HPDE6-E6E7 (cell line): ENCODE data around the gene CLSTN2.

Source experiments
- DNase-seq: peaks from one replicate; pipeline ENCODE4 v3.0.0; 2011; ENCODE audit warnings: missing footprints; ENCODE audit errors: extremely low spot score

Gene CLSTN2

GRCh38 chr3:140449413-140450256 lies 514.6 kb downstream of the CLSTN2 start:
- no peak for DNase-seq

GRCh38 chr3:140453750-140454149 lies 518.8 kb downstream of the CLSTN2 start:
- DNase-seq, result no peak

- DNase-seq, result no peak
Measured at GRCh38 chr3:140455521-140456214, 520.7 kb downstream of the CLSTN2 start.

- no peak for DNase-seq
Measured at GRCh38 chr3:140456974-140457373, 522.0 kb downstream of the CLSTN2 start.

- no peak for DNase-seq
Measured at GRCh38 chr3:140459462-140459861, 524.5 kb downstream of the CLSTN2 start.

GRCh38 chr3:140461250-140461649 lies 526.3 kb downstream of the CLSTN2 start:
- DNase-seq, result no peak

- no peak for DNase-seq
Measured at GRCh38 chr3:140463355-140463754, 528.4 kb downstream of the CLSTN2 start.

GRCh38 chr3:140465988-140466387 lies 531.0 kb downstream of the CLSTN2 start:
- DNase-seq, result no peak

- DNase-seq, result no peak
Measured at GRCh38 chr3:140466535-140466934, 531.5 kb downstream of the CLSTN2 start.

GRCh38 chr3:140467104-140467577 lies 532.2 kb downstream of the CLSTN2 start:
- no peak for DNase-seq

- no peak for DNase-seq
Measured at GRCh38 chr3:140467796-140468315, 532.9 kb downstream of the CLSTN2 start.

GRCh38 chr3:140468407-140468806 lies 533.4 kb downstream of the CLSTN2 start:
- no peak for DNase-seq

GRCh38 chr3:140469491-140469890 lies 534.5 kb downstream of the CLSTN2 start:
- DNase-seq, result no peak

- DNase-seq, result no peak
Measured at GRCh38 chr3:140470211-140470610, 535.2 kb downstream of the CLSTN2 start.

GRCh38 chr3:140470962-140471361 lies 536.0 kb downstream of the CLSTN2 start:
- DNase-seq, result no peak

GRCh38 chr3:140472306-140473020 lies 537.5 kb downstream of the CLSTN2 start:
- no peak for DNase-seq

GRCh38 chr3:140487566-140487965 lies 552.6 kb downstream of the CLSTN2 start:
- no peak for DNase-seq

GRCh38 chr3:140493271-140493670 lies 558.3 kb downstream of the CLSTN2 start:
- no peak for DNase-seq

- DNase-seq, result no peak
Measured at GRCh38 chr3:140494970-140495369, 560.0 kb downstream of the CLSTN2 start.

- no peak for DNase-seq
Measured at GRCh38 chr3:140497331-140497730, 562.3 kb downstream of the CLSTN2 start.

GRCh38 chr3:140499114-140499757 lies 564.3 kb downstream of the CLSTN2 start:
- DNase-seq, result no peak

GRCh38 chr3:140500473-140500872 lies 565.5 kb downstream of the CLSTN2 start:
- DNase-seq, result no peak
